Breast epithelium (tissue), 4 donors: ENCODE measurements around the gene SEMA3G. TPM values are rescaled to one million over a fixed set of nuclear protein-coding genes. Genes with fewer than 3 reads are reported as not detected.

Experiments
- DNase-seq, 2 donors: peaks; one replicate each; pipeline ENCODE4 v3.0.0-alpha.2; 2019; ENCODE audit warnings: low spot score in 2 of 2
- H3K27ac ChIP-seq, 2 donors: fragments of 200-600 bp; sonication (generic) in 1 of 2; one replicate each; pipeline ENCODE4 v1.5.1; 2016 to 2019; ENCODE audit warnings: mild to moderate bottlenecking in 1 of 2
- H3K27me3 ChIP-seq, 2 donors: fragments of 200-600 bp; sonication (generic) in 1 of 2; one replicate each; pipeline versions ENCODE4 v1.5.1 to v1.6.0; 2017 to 2019; ENCODE audit warnings: control low read depth in 1 of 2, mild to moderate bottlenecking in 1 of 2
- H3K36me3 ChIP-seq: fragments of 200-600 bp; one replicate; pipeline ENCODE4 v1.5.1; 2019
- H3K4me1 ChIP-seq, 2 donors: fragments of 200-600 bp; sonication (generic); one replicate each; pipeline ENCODE4 v1.5.1; 2016 to 2019; ENCODE audit warnings: control low read depth in 1 of 2
- H3K4me3 ChIP-seq, 3 donors: fragments of 200-600 bp; sonication (generic); 1 replicate in 2 of 3; 2 replicates in 1 of 3; pipeline ENCODE4 v1.5.1; 2016 to 2019; ENCODE audit warnings: mild to moderate bottlenecking in 3 of 3, moderate library complexity in 2 of 3
- H3K9me3 ChIP-seq, 2 donors: fragments of 200-600 bp; sonication (generic) in 1 of 2; one replicate each; pipeline ENCODE4 v1.5.1; 2016 to 2019; ENCODE audit warnings: control low read depth in 1 of 2
- CTCF ChIP-seq, 3 donors: fragments of 450-650 bp; IDR thresholded peaks; one replicate each; pipeline ENCODE4 v1.5.1; 2016 to 2017; ENCODE audit warnings: antibody characterized with exemption in 3 of 3, mild to moderate bottlenecking in 3 of 3, moderate library complexity in 3 of 3
- POLR2A ChIP-seq: fragments of 450-650 bp; IDR thresholded peaks from one replicate; pipeline ENCODE4 v1.6.1; 2016; ENCODE audit warnings: antibody characterized with exemption, mild to moderate bottlenecking, moderate library complexity
- POLR2AphosphoS5 ChIP-seq, 3 donors: sonication (generic); formaldehyde crosslinking; IDR thresholded peaks; one replicate each; pipeline ENCODE4 v1.6.1; 2017; ENCODE audit warnings: antibody characterized with exemption in 3 of 3
- intact Hi-C: fragments of 100-400 bp; cut with DNase I; formaldehyde crosslinking; loops from one replicate; pipeline ENCODE4 v1.15.1; 2023; ENCODE audit warnings: low total_unique reads
- total RNA-seq, 3 donors: library from RNA; depleted of rRNA; stranded (reverse); fragments of >200 nt; gene quantifications; one replicate each; pipeline ENCODE4 v1.1.0, GENCODE V29; 2016

The SEMA3G gene
- total RNA-seq, 3 donors from 2014 or later, result 12.3 to 255 (median 70.1) TPM

DNA sequence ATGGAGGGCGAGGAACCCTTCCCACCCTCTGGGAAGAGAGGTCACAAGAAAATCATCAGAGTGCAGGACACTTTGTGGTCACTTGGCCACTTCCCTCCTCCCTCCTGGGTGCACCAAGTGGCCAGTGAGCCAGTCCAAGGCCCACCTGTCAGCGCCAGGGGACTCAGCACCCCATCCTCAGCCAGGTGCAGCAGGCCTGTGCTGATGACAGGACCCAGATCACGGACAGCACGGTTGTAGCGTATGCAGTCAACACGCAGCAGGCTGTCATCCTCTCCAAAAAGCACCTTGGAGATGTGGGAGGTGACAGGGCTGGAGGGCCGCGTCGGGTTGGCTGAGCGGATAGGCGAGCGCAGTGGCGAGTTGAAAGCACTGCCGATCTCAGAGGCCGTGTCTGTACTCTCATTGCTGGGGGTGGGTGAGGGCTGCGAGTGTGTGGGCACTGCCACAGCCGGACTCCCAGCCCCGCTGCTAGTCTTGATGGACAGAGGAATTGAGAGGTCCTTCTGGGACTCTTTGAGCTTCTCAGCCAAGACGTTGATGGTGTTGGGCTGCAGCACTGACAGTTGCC, 41.5 kb downstream of the SEMA3G start:
- H3K4me1 ChIP-seq, result peaks cover 0 to 7% of the 10 kb centered on the region in 2 donors
- TF ChIP-seq POLR2A, result no peak
- TF ChIP-seq POLR2AphosphoS5 (IDR thresholded peaks at IDR 0.05), result no peak
- intact Hi-C loops, result no loop called here
- no peaks in the 10 kb centered on the region for H3K9me3 ChIP-seq
- H3K27ac ChIP-seq, result no peak overlapping the region
- H3K27me3 ChIP-seq, result no peaks in the 10 kb centered on the region
- H3K36me3 ChIP-seq, result peaks cover 7% of the 10 kb centered on the region
- DNase-seq, result no peak
- no peak overlapping the region for H3K4me3 ChIP-seq

DNA sequence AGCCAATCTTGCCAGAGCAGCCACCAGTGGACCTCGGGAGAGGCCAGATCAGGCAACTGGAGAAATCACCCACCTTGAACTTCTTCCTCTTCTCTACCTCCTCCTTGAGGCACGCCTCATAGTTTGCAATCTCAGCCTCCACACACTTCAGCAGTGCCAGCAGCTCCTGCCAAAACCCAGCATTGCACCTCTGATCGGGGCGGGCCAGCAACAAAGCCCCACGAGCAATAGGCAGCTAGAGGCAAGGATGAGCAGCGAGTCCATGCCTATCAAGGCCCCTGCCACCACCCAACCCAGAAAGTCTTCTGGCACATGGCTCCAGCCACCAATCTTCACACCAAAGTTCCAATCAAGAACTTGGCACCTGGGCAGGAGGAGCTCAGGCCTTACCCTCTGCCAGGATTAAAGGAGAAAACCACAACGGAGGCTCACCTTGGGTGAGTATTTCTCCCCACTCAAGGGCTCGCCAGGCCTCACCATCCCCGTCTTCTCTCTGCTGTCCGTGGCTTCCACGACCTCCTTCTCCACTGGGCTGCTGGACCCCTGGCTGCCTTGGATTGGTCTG, 42.1 kb downstream of the SEMA3G start:
- Histone ChIP-seq H3K4me3 (no peak overlapping the region), H3K27ac (no peak overlapping the region), H3K4me1 (peaks cover 0 to 1% of the 10 kb centered on the region in 2 donors), H3K36me3 (peaks cover 7% of the 10 kb centered on the region), H3K9me3 (no peaks in the 10 kb centered on the region), H3K27me3 (no peaks in the 10 kb centered on the region)
- TF ChIP-seq POLR2A, result no peak
- no peak for TF ChIP-seq POLR2AphosphoS5 (IDR thresholded peaks at IDR 0.05)
- no peak for TF ChIP-seq CTCF (IDR thresholded peaks at IDR 0.05)
- intact Hi-C loops, result no loop called here
- DNase-seq, result no peak

DNA sequence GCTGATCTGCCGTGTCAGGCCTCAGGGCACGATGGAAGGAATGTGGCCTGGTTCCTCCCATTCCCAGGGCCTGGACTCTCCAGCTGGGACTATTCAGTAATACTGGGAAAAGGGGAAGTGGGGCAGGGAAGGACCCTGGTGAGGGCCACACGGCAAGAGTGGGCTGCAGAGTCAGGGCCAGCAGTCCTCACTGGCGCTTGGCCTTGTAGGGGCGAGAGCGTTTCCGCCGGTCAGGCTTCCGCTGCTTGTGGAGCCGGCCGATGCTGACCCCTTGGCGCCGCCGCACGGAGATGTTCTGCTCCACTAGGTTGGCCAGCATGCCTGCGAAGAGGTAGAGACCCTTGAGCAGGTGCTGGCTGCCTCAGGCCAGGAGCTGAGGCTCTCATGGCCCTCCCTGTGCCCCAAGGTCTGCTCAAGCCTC, 42.8 kb downstream of the SEMA3G start:
- Histone ChIP-seq H3K27ac (no peak overlapping the region), H3K36me3 (peaks cover 7% of the 10 kb centered on the region), H3K4me3 (no peak overlapping the region), H3K27me3 (no peaks in the 10 kb centered on the region), H3K4me1 (no peaks in the 10 kb centered on the region), H3K9me3 (no peaks in the 10 kb centered on the region)
- intact Hi-C loops, result no loop called here
- no peak for TF ChIP-seq CTCF (IDR thresholded peaks at IDR 0.05)
- TF ChIP-seq POLR2A, result no peak
- no peak for TF ChIP-seq POLR2AphosphoS5 (IDR thresholded peaks at IDR 0.05)
- no peak for DNase-seq

- Histone ChIP-seq H3K4me3 (no peak overlapping the region), H3K4me1 (no peaks in the 10 kb centered on the region), H3K27ac (no peak overlapping the region), H3K9me3 (no peaks in the 10 kb centered on the region), H3K27me3 (no peaks in the 10 kb centered on the region), H3K36me3 (peaks cover 7% of the 10 kb centered on the region)
- no peak for TF ChIP-seq POLR2AphosphoS5 (IDR thresholded peaks at IDR 0.05)
- no peak for TF ChIP-seq CTCF (IDR thresholded peaks at IDR 0.05)
- TF ChIP-seq POLR2A, result no peak
- no peak for DNase-seq
- intact Hi-C loops, result no loop called here
These were observed 43.4 kb downstream of the SEMA3G start for GRCh38 chr3:52401551-52401950.

DNA sequence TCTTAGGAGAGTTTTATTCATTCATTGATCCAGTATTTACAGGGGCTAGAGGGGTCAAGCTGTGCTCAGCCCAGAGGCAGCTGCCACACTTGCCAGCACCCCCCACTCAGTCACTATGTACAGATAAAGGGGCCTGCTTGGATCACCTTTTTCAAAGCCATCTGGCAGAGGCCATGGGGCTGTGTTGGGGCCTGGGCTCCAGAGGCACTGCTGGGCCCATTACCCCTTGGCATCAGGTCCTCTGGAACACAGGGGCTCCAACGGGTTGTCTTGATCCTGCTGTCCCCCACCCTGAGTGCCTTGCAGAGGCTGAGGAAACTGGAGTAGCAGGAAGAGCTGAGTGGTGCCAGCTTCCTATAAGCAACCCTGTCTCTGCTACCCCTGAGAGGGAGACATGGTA, 43.9 kb downstream of the SEMA3G start:
- intact Hi-C loops, result no loop called here
- no peak for TF ChIP-seq POLR2A
- no peak for TF ChIP-seq POLR2AphosphoS5 (IDR thresholded peaks at IDR 0.05)
- TF ChIP-seq CTCF (IDR thresholded peaks at IDR 0.05), result no peak
- Histone ChIP-seq H3K4me1 (no peaks in the 10 kb centered on the region), H3K9me3 (no peaks in the 10 kb centered on the region), H3K27me3 (no peaks in the 10 kb centered on the region), H3K36me3 (peaks cover 7% of the 10 kb centered on the region), H3K27ac (no peak overlapping the region), H3K4me3 (no peak overlapping the region)
- DNase-seq, result no peak
